ENCODE data around the gene NHSL2. TPM values are rescaled to one million over a fixed set of nuclear protein-coding genes. Genes with fewer than 3 reads are reported as not detected.

The NHSL2 gene
- polyA plus RNA-seq, 4 donors, result under 0.01 to 2.9 (median 1.5) TPM; not detected in 1

- Histone ChIP-seq H3K9me3 (ENCODE audit: control insufficient read depth in 2 of 2, insufficient read depth in 1 of 2, low read depth in 1 of 2, low read length in 1 of 2) (no peaks in the 10 kb centered on the region), H3K27ac (ENCODE audit: low read depth in 1 of 3, low read length in 2 of 3) (no peak overlapping the region), H3K27me3 (ENCODE audit: control insufficient read depth in 3 of 3, insufficient read depth in 3 of 3, low read length in 3 of 3) (peaks cover 0 to 4% (median 0%) of the 10 kb centered on the region in 3 donors), H3K4me1 (ENCODE audit: control insufficient read depth in 3 of 3, insufficient read depth in 2 of 3, low read depth in 1 of 3, low read length in 2 of 3) (peaks cover 0 to 38% (median 0%) of the 10 kb centered on the region in 3 donors), H3K36me3 (ENCODE audit: control insufficient read depth in 3 of 3, insufficient read depth in 2 of 3, low read depth in 1 of 3, low read length in 3 of 3) (no peaks in the 10 kb centered on the region), H3K4me3 (ENCODE audit: low read depth in 1 of 3, low read length in 3 of 3) (no peak overlapping the region)
- DNase-seq (no peak), FAIRE-seq (no peak)
- WGBS, 3 donors, result 63 to 69% (median 66%) methylated on average over 6 of the region's 6 CpGs
Observed at GRCh38 chrX:72105436-72105835, 194.8 kb downstream of the NHSL2 start.

DNA sequence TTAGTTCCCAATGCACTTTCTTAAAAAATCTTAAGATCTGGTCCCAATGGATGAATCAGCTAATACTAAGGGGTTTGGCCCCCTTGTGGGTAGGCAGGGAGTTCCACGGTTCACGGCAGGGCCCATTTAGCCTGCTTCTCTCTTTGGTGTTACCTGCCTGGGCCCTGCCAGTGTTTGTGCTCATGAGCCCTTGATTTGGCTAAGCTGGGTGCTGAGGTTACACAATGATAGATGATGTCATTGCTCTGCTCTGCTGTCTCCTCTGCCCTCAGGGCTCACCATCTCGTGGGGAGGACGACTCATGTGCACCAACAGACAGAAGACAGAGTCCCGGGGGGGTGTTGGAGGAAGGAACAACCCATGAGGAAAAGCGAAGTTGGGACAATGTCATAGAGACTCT is 196.7 kb downstream of the NHSL2 start:
- Histone ChIP-seq H3K27me3 (ENCODE audit: control insufficient read depth in 3 of 3, insufficient read depth in 3 of 3, low read length in 3 of 3) (peaks cover 0 to 4% (median 0%) of the 10 kb centered on the region in 3 donors), H3K4me1 (ENCODE audit: control insufficient read depth in 3 of 3, insufficient read depth in 2 of 3, low read depth in 1 of 3, low read length in 2 of 3) (peaks cover 0 to 50% (median 0%) of the 10 kb centered on the region in 3 donors), H3K4me3 (ENCODE audit: low read depth in 1 of 3, low read length in 3 of 3) (no peak overlapping the region), H3K27ac (ENCODE audit: low read depth in 1 of 3, low read length in 2 of 3) (no peak overlapping the region), H3K36me3 (ENCODE audit: control insufficient read depth in 3 of 3, insufficient read depth in 2 of 3, low read depth in 1 of 3, low read length in 3 of 3) (no peaks in the 10 kb centered on the region), H3K9me3 (ENCODE audit: control insufficient read depth in 2 of 2, insufficient read depth in 1 of 2, low read depth in 1 of 2, low read length in 1 of 2) (no peaks in the 10 kb centered on the region)
- FAIRE-seq (no peak), DNase-seq (no peak)
- WGBS, 3 donors, result 69 to 82% (median 80%) methylated on average over 6 of the region's 6 CpGs

DNA sequence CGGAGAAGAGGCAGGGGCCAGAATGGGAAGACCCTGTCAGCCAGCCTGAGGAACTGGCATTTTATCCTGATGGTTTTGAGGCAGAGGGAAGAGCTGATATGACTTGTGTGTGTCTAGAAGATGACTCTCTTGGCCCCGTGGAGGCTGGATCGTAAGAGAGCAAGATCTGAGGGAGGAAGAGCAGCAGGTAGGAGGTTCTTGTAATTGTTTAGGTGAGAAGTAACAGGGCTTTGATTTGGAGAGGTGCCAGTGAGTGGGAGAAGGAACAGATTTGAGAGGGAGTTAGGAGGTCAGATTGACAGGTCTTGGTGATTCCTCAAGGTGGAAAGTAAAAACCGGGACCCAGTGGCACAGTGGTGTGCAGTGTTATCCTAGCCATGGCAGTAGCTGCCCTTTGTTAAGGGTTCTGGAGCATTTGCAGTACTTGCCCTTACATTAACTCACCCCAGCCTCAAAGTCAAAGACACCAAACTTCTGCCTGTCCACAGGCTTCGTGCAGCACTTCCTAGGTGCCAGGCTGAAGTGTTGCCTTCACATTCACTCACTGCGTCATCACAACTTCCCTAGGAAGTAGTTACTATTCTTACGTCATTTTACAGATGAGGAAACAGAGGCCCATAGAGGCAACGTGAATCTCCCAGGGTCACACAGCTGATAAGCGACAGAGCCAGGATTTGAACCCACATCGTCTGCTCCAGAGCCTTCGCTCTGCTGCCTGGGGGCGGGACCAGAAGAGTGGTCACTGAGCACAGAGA is 197.4 kb downstream of the NHSL2 start:
- no peaks in the 10 kb centered on the region for H3K9me3 ChIP-seq (ENCODE audit: control insufficient read depth in 2 of 2, insufficient read depth in 1 of 2, low read depth in 1 of 2, low read length in 1 of 2)
- DNase-seq, result no peak
- no peak for FAIRE-seq
- no peak overlapping the region for H3K4me3 ChIP-seq (ENCODE audit: low read depth in 1 of 3, low read length in 3 of 3)
- WGBS, 3 donors, result 82 to 91% (median 90%) methylated on average over 12 of the region's 12 CpGs
- peaks cover 0 to 4% (median 0%) of the 10 kb centered on the region in 3 donors for H3K27me3 ChIP-seq (ENCODE audit: control insufficient read depth in 3 of 3, insufficient read depth in 3 of 3, low read length in 3 of 3)
- no peaks in the 10 kb centered on the region for H3K36me3 ChIP-seq (ENCODE audit: control insufficient read depth in 3 of 3, insufficient read depth in 2 of 3, low read depth in 1 of 3, low read length in 3 of 3)
- no peak overlapping the region for H3K27ac ChIP-seq (ENCODE audit: low read depth in 1 of 3, low read length in 2 of 3)
- H3K4me1 ChIP-seq (ENCODE audit: control insufficient read depth in 3 of 3, insufficient read depth in 2 of 3, low read depth in 1 of 3, low read length in 2 of 3), result peaks cover 0 to 48% (median 0%) of the 10 kb centered on the region in 3 donors

DNA sequence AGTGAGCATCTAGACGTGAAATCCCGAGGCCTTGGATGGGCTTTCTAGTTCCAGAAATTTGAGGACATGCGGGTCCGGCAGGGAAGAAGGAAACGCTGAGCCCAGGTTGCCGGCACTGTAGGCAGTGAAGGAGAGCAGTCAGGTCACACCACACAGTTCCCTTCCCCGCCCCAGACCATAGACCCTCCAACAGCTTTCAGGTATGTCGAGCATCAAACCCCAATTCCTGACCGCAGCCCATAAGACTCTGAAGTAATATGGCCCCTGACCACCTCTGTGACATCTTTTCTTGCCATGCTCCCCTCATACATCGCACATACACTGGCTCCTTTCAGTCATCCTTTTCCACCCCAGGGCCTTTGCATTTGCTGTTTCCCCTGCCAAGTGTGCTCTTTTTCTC is 198.0 kb downstream of the NHSL2 start:
- H3K4me3 ChIP-seq (ENCODE audit: low read depth in 1 of 3, low read length in 3 of 3), result no peak overlapping the region
- no peaks in the 10 kb centered on the region for H3K9me3 ChIP-seq (ENCODE audit: control insufficient read depth in 2 of 2, insufficient read depth in 1 of 2, low read depth in 1 of 2, low read length in 1 of 2)
- peaks cover 0 to 48% (median 0%) of the 10 kb centered on the region in 3 donors for H3K4me1 ChIP-seq (ENCODE audit: control insufficient read depth in 3 of 3, insufficient read depth in 2 of 3, low read depth in 1 of 3, low read length in 2 of 3)
- 90 to 100% (median 96%) methylated on average over 10 of the region's 10 CpGs for WGBS, 3 donors
- H3K27ac ChIP-seq (ENCODE audit: low read depth in 1 of 3, low read length in 2 of 3), result peak overlapping the region in 1 of 3 donors; percentile 70
- no peaks in the 10 kb centered on the region for H3K36me3 ChIP-seq (ENCODE audit: control insufficient read depth in 3 of 3, insufficient read depth in 2 of 3, low read depth in 1 of 3, low read length in 3 of 3)
- peaks cover 0 to 2% (median 0%) of the 10 kb centered on the region in 3 donors for H3K27me3 ChIP-seq (ENCODE audit: control insufficient read depth in 3 of 3, insufficient read depth in 3 of 3, low read length in 3 of 3)
- no peak for DNase-seq
- no peak for FAIRE-seq

DNA sequence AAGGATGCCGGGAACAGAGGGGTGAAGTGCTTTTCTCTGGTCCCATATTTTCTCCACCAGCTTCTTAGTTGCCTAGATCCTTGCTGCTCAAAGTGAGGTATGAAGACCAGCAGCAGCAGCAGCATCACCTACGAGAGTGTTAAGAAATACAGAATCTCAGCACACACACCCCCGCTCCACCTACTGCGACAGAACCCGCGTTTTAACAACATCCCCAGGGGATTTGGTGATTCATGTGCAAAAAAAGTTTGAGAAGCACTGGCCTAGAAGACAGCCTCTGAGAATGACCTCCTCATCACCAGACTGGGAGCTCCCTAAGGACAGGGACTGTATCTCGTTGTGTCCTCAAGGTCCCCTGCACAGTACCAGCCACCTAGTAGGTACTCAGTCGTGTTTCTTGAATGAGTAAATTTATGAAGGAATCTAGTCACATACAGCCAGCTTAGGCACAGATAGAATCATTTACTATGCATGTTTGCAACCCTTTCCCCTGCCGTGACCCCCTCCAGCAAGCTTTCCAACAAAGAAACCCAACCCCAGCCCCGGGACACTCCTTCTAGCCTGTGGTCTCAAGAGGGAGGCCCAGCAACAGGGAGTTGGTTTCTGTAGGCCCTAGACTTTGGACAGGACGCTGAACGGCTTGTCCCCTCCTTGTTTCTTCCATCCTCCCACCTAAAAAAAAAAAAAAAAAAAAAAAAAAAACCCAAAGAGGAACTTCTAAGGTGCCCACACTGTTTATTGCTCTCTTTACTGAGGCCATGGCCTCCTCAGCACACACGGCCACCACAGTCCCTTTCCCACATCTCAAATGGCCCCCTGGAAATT is 199.6 kb downstream of the NHSL2 start:
- 57 to 59% (median 57%) methylated on average over 13 of the region's 13 CpGs for WGBS, 3 donors
- Histone ChIP-seq H3K4me3 (ENCODE audit: low read depth in 1 of 3, low read length in 3 of 3) (no peak overlapping the region), H3K4me1 (ENCODE audit: control insufficient read depth in 3 of 3, insufficient read depth in 2 of 3, low read depth in 1 of 3, low read length in 2 of 3) (peaks cover 0 to 49% (median 3%) of the 10 kb centered on the region in 3 donors), H3K27ac (ENCODE audit: low read depth in 1 of 3, low read length in 2 of 3) (peak overlapping the region in 1 of 3 donors; percentile 70), H3K27me3 (ENCODE audit: control insufficient read depth in 3 of 3, insufficient read depth in 3 of 3, low read length in 3 of 3) (no peaks in the 10 kb centered on the region), H3K9me3 (ENCODE audit: control insufficient read depth in 2 of 2, insufficient read depth in 1 of 2, low read depth in 1 of 2, low read length in 1 of 2) (no peaks in the 10 kb centered on the region), H3K36me3 (ENCODE audit: control insufficient read depth in 3 of 3, insufficient read depth in 2 of 3, low read depth in 1 of 3, low read length in 3 of 3) (no peaks in the 10 kb centered on the region)
- peak in 1 of 2 donors; percentile 67 for DNase-seq
- FAIRE-seq, result no peak

DNA sequence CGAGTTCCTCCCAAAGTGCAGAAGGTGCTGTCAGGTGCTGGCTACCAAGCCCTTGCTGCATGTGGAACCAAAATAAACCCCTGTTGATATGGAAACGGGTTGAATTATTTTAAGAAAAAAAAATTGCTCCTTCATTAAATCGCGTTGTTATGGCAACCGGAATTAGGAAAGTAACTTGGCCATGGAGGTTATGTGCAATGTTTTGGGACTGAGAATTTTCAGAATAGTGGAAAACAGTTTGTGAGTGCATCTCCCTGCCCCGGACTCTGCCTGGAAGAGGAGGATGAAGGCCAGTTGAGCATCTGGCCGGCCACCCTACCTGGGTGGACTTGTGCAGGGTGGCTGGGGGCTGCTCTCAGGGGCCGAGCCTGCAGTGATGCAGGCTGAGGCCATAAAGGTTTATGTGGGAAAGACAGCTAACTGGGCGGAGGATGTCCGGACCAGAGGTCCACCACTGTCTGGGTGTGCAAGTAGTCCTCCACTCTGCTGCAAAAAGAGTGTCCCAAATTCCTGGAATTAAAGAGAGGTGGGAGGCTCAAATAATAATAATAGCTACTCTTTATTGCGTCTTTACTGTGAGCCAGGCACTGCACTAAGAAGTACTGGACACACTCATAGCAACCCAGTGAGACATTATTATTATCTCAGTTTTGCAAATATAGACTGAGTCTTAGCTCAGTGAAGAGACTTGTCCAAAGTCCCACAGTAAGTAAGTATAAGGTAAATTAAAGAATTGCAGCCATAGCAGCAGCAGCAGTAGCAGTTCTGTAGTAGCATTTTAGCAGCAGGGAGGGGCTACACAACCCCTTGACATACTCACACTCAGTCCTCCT is 200.4 kb downstream of the NHSL2 start:
- peaks cover 0 to 55% (median 3%) of the 10 kb centered on the region in 3 donors for H3K4me1 ChIP-seq (ENCODE audit: control insufficient read depth in 3 of 3, insufficient read depth in 2 of 3, low read depth in 1 of 3, low read length in 2 of 3)
- H3K4me3 ChIP-seq (ENCODE audit: low read depth in 1 of 3, low read length in 3 of 3), result no peak overlapping the region
- no peaks in the 10 kb centered on the region for H3K9me3 ChIP-seq (ENCODE audit: control insufficient read depth in 2 of 2, insufficient read depth in 1 of 2, low read depth in 1 of 2, low read length in 1 of 2)
- DNase-seq, result no peak
- H3K36me3 ChIP-seq (ENCODE audit: control insufficient read depth in 3 of 3, insufficient read depth in 2 of 3, low read depth in 1 of 3, low read length in 3 of 3), result no peaks in the 10 kb centered on the region
- no peaks in the 10 kb centered on the region for H3K27me3 ChIP-seq (ENCODE audit: control insufficient read depth in 3 of 3, insufficient read depth in 3 of 3, low read length in 3 of 3)
- WGBS, 3 donors, result 80 to 89% (median 85%) methylated on average over 11 of the region's 11 CpGs
- peak overlapping the region in 1 of 3 donors; percentile 70 for H3K27ac ChIP-seq (ENCODE audit: low read depth in 1 of 3, low read length in 2 of 3)
- no peak for FAIRE-seq

DNA sequence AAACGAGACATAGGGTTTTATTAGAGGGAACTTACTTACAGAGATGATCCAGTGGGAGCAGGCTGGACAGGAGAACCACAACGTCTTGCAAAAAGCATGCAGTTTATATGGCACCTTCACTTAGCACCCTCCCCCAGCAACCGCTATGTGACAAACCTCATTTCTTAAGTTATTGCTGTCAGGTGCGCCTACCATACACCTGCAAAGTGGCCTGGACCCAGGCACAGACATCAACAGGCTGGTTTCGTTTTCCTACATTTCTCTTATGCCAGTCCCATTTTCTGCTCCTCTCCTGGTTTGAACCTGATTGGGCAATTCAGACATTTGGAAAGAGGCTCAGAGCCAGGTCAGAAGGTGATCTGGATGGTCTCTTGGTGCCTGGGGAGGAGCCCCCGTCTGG is 202.8 kb downstream of the NHSL2 start:
- DNase-seq, result peak; percentile 6 to 46

GRCh38 chrX:72114306-72114705 is 203.7 kb downstream of the NHSL2 start:
- no peak for FAIRE-seq
- Histone ChIP-seq H3K36me3 (ENCODE audit: control insufficient read depth in 3 of 3, insufficient read depth in 2 of 3, low read depth in 1 of 3, low read length in 3 of 3) (no peaks in the 10 kb centered on the region), H3K27ac (ENCODE audit: low read depth in 1 of 3, low read length in 2 of 3) (peak overlapping the region; percentile 28 to 66 (median 31)), H3K27me3 (ENCODE audit: control insufficient read depth in 3 of 3, insufficient read depth in 3 of 3, low read length in 3 of 3) (no peaks in the 10 kb centered on the region), H3K9me3 (ENCODE audit: control insufficient read depth in 2 of 2, insufficient read depth in 1 of 2, low read depth in 1 of 2, low read length in 1 of 2) (no peaks in the 10 kb centered on the region), H3K4me3 (ENCODE audit: low read depth in 1 of 3, low read length in 3 of 3) (no peak overlapping the region), H3K4me1 (ENCODE audit: control insufficient read depth in 3 of 3, insufficient read depth in 2 of 3, low read depth in 1 of 3, low read length in 2 of 3) (peaks cover 0 to 49% (median 3%) of the 10 kb centered on the region in 3 donors)
- 75 to 89% (median 76%) methylated on average over 6 of the region's 6 CpGs for WGBS, 3 donors
- DNase-seq, result no peak

More for the DNA sequence above, 202.8 kb downstream of the NHSL2 start:
- peak overlapping the region in 1 of 3 donors; percentile 66 for H3K27ac ChIP-seq (ENCODE audit: low read depth in 1 of 3, low read length in 2 of 3)
- WGBS, 3 donors, result 37 to 75% (median 51%) methylated on average over 6 of the region's 6 CpGs
- no peak overlapping the region for H3K4me3 ChIP-seq (ENCODE audit: low read depth in 1 of 3, low read length in 3 of 3)
- no peaks in the 10 kb centered on the region for H3K36me3 ChIP-seq (ENCODE audit: control insufficient read depth in 3 of 3, insufficient read depth in 2 of 3, low read depth in 1 of 3, low read length in 3 of 3)
- no peaks in the 10 kb centered on the region for H3K9me3 ChIP-seq (ENCODE audit: control insufficient read depth in 2 of 2, insufficient read depth in 1 of 2, low read depth in 1 of 2, low read length in 1 of 2)
- H3K4me1 ChIP-seq (ENCODE audit: control insufficient read depth in 3 of 3, insufficient read depth in 2 of 3, low read depth in 1 of 3, low read length in 2 of 3), result peaks cover 0 to 55% (median 3%) of the 10 kb centered on the region in 3 donors
- FAIRE-seq, result no peak
- no peaks in the 10 kb centered on the region for H3K27me3 ChIP-seq (ENCODE audit: control insufficient read depth in 3 of 3, insufficient read depth in 3 of 3, low read length in 3 of 3)

Data from small intestine (tissue), 7 donors.